HG03575 (cell line): ENCODE measurements around the gene MIDN.

ENCODE experiments used
- ATAC-seq: cut with Tn5 transposase; IDR thresholded peaks from one replicate; pipeline ENCODE4 v1.9.1; 2021; ENCODE audit not compliant: unreplicated experiment, insufficient number of reproducible peaks, low FRiP score; ENCODE audit errors: extremely low read depth

Gene MIDN

GRCh38 chr19:1284979-1285736 is 36.8 kb downstream of the MIDN start:
- no peak for ATAC-seq

DNA sequence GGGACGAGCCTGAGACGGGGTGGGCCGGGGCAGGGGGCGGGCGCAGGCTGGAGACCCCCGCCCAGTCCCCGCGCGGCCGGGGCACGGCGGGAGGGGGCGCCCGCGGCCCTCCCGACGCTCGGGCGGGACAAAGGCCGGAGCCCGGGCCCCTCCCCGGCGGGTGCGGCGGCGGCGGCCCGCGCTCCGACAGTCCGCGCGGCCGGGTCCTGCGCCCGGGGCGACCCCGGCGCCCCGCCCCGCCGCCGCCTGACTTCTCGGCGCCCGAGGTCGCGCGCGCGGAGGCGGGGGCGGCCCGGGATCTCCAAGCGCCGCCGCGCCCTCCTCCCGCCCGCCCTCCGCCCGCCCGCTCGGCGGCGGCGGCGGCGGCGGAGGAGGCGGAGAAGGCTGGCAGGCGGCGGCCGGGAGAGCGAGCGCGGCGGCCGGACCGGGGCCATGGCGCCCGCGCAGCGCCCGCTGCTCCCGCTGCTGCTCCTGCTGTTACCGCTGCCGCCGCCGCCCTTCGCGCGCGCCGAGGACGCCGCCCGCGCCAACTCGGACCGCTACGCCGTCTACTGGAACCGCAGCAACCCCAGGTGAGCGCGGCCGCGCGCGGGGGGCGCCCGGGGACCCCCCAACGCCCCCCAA is 37.5 kb downstream of the MIDN start, which contains the start of gene EFNA2:
EFNA2 (plus strand) TSS at position 137 of the 624 bp plus-strand sequence; CDS start at position 433, 296 bp downstream.
- no peak for ATAC-seq

DNA sequence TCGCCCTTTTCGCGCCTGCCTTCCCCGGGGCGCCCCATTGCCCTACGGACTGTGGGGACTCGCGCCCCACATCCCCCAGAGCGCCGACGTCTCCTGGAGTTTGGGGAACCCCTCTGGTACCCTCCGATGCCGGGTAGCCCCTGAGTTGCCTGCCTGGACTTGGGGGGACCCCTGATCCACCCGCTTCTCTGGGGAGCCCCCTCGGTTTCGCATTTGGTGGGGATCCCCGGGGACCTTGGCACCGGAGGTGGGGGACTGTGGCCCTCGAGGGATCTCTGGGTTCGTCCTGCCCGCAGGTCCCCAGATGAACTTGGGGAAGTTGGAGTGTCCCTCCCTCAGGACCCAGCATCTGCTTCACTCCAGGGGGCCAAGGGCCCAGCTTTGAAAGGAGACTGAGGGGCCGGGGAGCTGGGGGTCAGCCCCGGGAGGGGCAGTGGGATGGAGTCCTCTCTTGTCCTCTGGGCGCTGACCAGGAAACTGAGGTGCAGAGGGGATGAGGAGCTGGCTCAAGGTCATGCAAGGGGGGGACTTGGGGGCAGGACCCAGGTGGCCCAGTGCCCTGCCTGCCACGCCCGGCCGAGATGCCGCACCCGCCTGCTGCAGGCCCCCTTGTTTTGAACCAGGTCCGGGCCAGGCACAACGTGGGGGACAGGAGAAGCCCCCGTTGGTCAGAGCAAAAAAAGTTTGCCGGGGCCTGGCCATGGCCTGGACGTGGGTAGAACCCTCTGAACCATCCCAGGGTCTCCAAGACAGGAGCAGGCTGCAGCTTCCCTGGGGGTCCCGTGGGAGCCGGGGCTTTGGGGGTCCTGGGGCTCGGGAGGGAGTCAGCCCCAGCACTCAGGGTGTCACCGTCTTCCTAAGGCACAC is 38.3 kb downstream of the MIDN start:
- no peak for ATAC-seq

- no peak for ATAC-seq
These were observed 39.2 kb downstream of the MIDN start for GRCh38 chr19:1287354-1288225.

GRCh38 chr19:1288226-1288612 is 39.8 kb downstream of the MIDN start:
- no peak for ATAC-seq

- ATAC-seq = no peak
These were observed 40.7 kb downstream of the MIDN start for GRCh38 chr19:1288833-1289685.

GRCh38 chr19:1289686-1290025 is 41.3 kb downstream of the MIDN start:
- ATAC-seq = no peak

- no peak for ATAC-seq
These were observed 41.9 kb downstream of the MIDN start for GRCh38 chr19:1290196-1290702.

- no peak for ATAC-seq
These were observed 42.6 kb downstream of the MIDN start for GRCh38 chr19:1290703-1291651.

DNA sequence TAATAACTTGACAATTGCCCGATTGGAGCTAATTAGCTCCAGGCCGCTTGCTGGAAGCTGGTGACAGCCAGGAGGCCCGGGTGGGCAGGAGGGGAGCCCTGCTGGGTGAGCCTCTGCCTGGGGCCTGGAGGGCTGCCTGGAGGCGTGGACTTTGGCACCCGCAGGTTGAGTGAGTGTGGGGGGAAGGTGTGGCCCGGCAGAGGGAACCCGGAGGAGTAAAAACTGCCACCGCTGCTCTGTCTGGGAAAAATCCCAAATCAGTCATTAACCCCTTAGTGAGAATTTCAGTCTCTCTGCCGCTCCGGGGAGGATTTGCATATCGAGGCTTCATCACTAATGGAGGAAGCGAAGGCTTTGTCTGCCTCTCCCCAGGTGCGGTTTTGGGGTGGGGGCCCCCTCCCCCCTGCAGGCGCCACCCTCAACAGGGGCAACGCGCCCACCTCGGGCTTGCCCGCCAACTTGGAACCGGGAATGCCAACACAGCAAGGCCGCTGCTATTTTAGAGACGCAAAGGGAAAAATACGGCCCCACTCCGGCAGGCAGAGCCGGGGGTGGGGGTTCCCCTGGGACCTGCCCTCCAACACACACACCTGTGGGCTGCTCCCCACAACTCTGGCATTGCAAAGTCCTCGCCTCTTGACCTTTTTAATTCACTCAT is 43.5 kb downstream of the MIDN start:
- no peak for ATAC-seq

- ATAC-seq = no peak
These were observed 44.2 kb downstream of the MIDN start for GRCh38 chr19:1292419-1293151.

DNA sequence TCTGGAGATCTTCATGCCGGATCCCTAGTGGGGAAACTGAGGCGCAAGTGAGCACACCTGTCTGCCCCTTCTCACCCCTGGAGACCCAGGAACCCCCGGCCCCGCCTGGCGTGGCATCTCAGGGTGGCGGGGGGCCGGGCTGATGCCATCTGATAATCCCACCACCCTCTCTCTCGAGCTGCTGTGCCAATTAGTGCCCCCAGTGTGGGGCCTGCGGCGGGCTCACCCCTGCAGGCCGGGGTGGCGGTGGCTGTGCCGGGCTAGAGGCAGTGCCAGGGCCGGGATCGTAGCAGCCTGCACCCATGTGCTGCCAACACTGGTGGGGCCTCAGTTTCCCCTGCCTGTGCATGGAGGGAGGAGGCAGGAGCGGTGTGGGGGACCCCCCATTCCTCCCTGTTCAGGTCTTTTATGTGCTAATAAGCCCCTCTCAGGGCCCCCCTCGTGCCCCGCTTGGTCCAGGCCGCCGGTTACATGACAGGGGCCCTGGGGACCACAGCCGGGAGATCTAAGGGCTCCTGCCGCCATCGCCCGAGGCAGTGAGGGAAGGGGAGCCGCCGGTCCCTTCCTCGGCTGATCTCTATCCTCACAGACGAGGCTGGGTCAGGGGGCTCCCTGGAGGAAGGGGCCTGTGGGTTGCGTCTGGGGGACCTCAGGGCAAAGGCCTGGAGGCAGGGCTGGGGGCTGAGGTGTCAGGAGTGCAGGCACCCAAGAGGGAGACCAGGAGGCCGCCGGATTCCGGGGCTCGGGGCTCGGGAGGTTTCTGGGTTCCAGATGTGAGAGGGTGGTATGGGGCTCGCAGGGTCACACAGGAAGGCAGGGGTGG is 45.6 kb downstream of the MIDN start:
- no peak for ATAC-seq

- no peak for ATAC-seq
These were observed 46.3 kb downstream of the MIDN start for GRCh38 chr19:1294688-1295087.

DNA sequence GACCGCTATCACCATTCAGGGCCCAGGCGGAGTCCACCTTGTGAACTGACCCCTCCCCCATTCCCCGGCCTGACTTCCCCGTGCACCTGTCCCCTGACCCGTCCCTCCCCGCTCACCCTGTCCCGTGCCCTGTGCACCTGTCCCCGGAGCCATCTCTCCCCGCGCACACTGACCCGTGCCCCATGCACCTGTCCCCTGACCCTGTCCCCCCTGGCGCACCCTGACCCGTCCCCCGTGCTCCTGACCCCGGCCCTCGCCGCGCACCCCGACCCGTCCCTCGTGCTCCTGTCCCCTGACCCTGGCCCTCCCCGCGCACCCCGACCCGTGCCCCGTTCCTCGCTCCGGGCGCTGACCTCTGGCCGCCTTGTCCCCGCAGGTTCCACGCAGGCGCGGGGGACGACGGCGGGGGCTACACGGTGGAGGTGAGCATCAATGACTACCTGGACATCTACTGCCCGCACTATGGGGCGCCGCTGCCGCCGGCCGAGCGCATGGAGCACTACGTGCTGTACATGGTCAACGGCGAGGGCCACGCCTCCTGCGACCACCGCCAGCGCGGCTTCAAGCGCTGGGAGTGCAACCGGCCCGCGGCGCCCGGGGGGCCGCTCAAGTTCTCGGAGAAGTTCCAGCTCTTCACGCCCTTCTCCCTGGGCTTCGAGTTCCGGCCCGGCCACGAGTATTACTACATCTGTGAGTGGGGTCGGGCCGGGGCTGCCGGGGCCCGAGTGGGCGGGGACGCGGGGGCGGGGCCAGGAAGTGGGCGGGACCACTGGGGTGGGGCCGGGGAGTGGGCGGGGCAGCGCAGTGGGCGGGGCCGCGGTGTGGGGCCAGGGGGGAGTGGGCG is 47.0 kb downstream of the MIDN start:
- no peak for ATAC-seq
